Gastroesophageal sphincter (tissue), 4 donors: ENCODE results near the gene RAG2. TPM values are rescaled to one million over a fixed set of nuclear protein-coding genes. Genes with fewer than 3 reads are reported as not detected.

ENCODE experiments used
- ATAC-seq: fragments of 150-250 bp; one replicate; pipeline ENCODE4 v1.9.1; 2016; ENCODE audit warnings: mild to moderate bottlenecking, moderate library complexity
- H3K27ac ChIP-seq, 4 donors: fragments of 200-600 bp; sonication (generic) in 3 of 4; 1 replicate in 3 of 4; 2 replicates in 1 of 4; pipeline ENCODE4 v1.5.1; 2016 to 2019
- H3K27me3 ChIP-seq: fragments of 200-600 bp; sonication (generic); one replicate; pipeline ENCODE4 v1.5.1; 2019
- H3K36me3 ChIP-seq, 2 donors: fragments of 200-600 bp; sonication (generic); one replicate each; pipeline ENCODE4 v1.5.1; 2019; ENCODE audit warnings: control low read depth in 1 of 2
- H3K4me1 ChIP-seq, 3 donors: fragments of 200-600 bp; sonication (generic); 1 replicate in 2 of 3; 2 replicates in 1 of 3; pipeline ENCODE4 v1.5.1; 2016 to 2019; ENCODE audit warnings: control low read depth in 2 of 3
- H3K4me3 ChIP-seq, 2 donors: fragments of 200-600 bp; sonication (generic); one replicate each; pipeline ENCODE4 v1.5.1; 2019; ENCODE audit warnings: mild to moderate bottlenecking in 1 of 2, moderate library complexity in 1 of 2
- H3K9me3 ChIP-seq, 3 donors: fragments of 200-600 bp; sonication (generic); one replicate each; pipeline ENCODE4 v1.5.1; 2017 to 2019; ENCODE audit warnings: control low read depth in 2 of 3
- CTCF ChIP-seq, 4 experiments: fragments of 200-600 bp in 2 of 4; fragments of 450-650 bp in 2 of 4; sonication (generic) in 1 of 4; IDR thresholded peaks; one replicate each; pipeline ENCODE4 v1.5.1; 2017 to 2019; ENCODE audit warnings: antibody characterized with exemption in 4 of 4, mild to moderate bottlenecking in 2 of 4, moderate library complexity in 2 of 4
- EP300 ChIP-seq: sonication (generic); formaldehyde crosslinking; IDR thresholded peaks from one replicate; pipeline ENCODE4 v1.6.1; 2017; ENCODE audit warnings: antibody characterized with exemption, mild to moderate bottlenecking
- POLR2A ChIP-seq, 2 donors: fragments of 450-650 bp; IDR thresholded peaks; one replicate each; pipeline ENCODE4 v1.6.1; 2017; ENCODE audit warnings: antibody characterized with exemption in 2 of 2, mild to moderate bottlenecking in 2 of 2, moderate library complexity in 1 of 2
- POLR2AphosphoS5 ChIP-seq: sonication (generic); formaldehyde crosslinking; IDR thresholded peaks from one replicate; pipeline ENCODE4 v1.6.1; 2017; ENCODE audit warnings: antibody characterized with exemption
- WGBS, 2 donors: methylation state at CpG; one replicate each; pipeline ENCODE4 v1.1.5; 2018; ENCODE audit warnings: low coverage in 1 of 2; 5-methylcytosine and 5-hydroxymethylcytosine counted together
- total RNA-seq, 4 donors: library from RNA; depleted of rRNA; stranded (reverse); fragments of >200 nt; gene quantifications; one replicate each; pipeline ENCODE4 v1.1.0, GENCODE V29; 2016

The RAG2 gene
- total RNA-seq, 4 donors from 2014 or later, result not detected

GRCh38 chr11:36609383-36609782 is 11.3 kb upstream of the RAG2 start:
- Histone ChIP-seq H3K4me1 (no peaks in the 10 kb centered on the region), H3K4me3 (no peak overlapping the region)
- no peak for ATAC-seq

GRCh38 chr11:36608491-36609199 is 10.6 kb upstream of the RAG2 start:
- no peak for TF ChIP-seq POLR2A (IDR thresholded peaks at IDR 0.05)
- no peak for TF ChIP-seq EP300
- TF ChIP-seq POLR2AphosphoS5, result no peak
- TF ChIP-seq CTCF (IDR thresholded peaks at IDR 0.05), result no peak
- 67 to 90% methylated on average over 1 of the region's 1 CpG for WGBS, 2 donors
- Histone ChIP-seq H3K27ac (no peak overlapping the region), H3K4me1 (no peaks in the 10 kb centered on the region), H3K4me3 (no peak overlapping the region), H3K36me3 (peaks cover 0 to 13% of the 10 kb centered on the region in 2 donors), H3K27me3 (no peaks in the 10 kb centered on the region), H3K9me3 (no peaks in the 10 kb centered on the region)
- no peak for ATAC-seq

More at GRCh38 chr11:36609383-36609782, 11.3 kb upstream of the RAG2 start:
- no peak for TF ChIP-seq CTCF (IDR thresholded peaks at IDR 0.05)
- TF ChIP-seq EP300, result no peak
- H3K36me3 ChIP-seq, result peaks cover 0 to 13% of the 10 kb centered on the region in 2 donors
- no peak overlapping the region for H3K27ac ChIP-seq
- WGBS, 2 donors, result 75 to 83% methylated on average over 2 of the region's 2 CpGs
- H3K27me3 ChIP-seq, result no peaks in the 10 kb centered on the region
- no peaks in the 10 kb centered on the region for H3K9me3 ChIP-seq

- H3K4me3 ChIP-seq, result no peak overlapping the region
- no peak for ATAC-seq
- H3K9me3 ChIP-seq, result no peaks in the 10 kb centered on the region
- H3K4me1 ChIP-seq, result no peaks in the 10 kb centered on the region
- WGBS, 2 donors, result 84% methylated on average over 6 of the region's 6 CpGs
- no peaks in the 10 kb centered on the region for H3K27me3 ChIP-seq
- no peak overlapping the region for H3K27ac ChIP-seq
- peaks cover 0 to 5% of the 10 kb centered on the region in 2 donors for H3K36me3 ChIP-seq
- no peak for TF ChIP-seq POLR2A (IDR thresholded peaks at IDR 0.05)
- TF ChIP-seq POLR2AphosphoS5, result no peak
- TF ChIP-seq CTCF (IDR thresholded peaks at IDR 0.05), result no peak
- no peak for TF ChIP-seq EP300
These were observed 7.5 kb upstream of the RAG2 start for GRCh38 chr11:36605221-36606216.

GRCh38 chr11:36602135-36602534 is 4.1 kb upstream of the RAG2 start:
- Histone ChIP-seq H3K27me3 (no peaks in the 10 kb centered on the region), H3K9me3 (no peaks in the 10 kb centered on the region), H3K36me3 (no peaks in the 10 kb centered on the region), H3K4me3 (no peak overlapping the region), H3K4me1 (no peaks in the 10 kb centered on the region), H3K27ac (no peak overlapping the region)
- TF ChIP-seq EP300 (no peak), CTCF (IDR thresholded peaks at IDR 0.05) (no peak), POLR2A (IDR thresholded peaks at IDR 0.05) (no peak), POLR2AphosphoS5 (no peak)
- ATAC-seq, result no peak
